GM21619 (cell line): ENCODE results near the gene CDH16.
"Not testable (repeated sequence)": the region's sequence is repeated elsewhere in the genome, so short reads cannot be mapped to it uniquely, and the experiment has no call there.

Experiments used
- ATAC-seq: cut with Tn5 transposase; IDR thresholded peaks from one replicate; pipeline ENCODE4 v1.9.1; 2021; ENCODE audit not compliant: unreplicated experiment

The CDH16 gene

GRCh38 chr16:66899310-66899944 is 19.3 kb downstream of the CDH16 start:
- ATAC-seq = no peak

GRCh38 chr16:66898933-66899309 is 19.8 kb downstream of the CDH16 start:
- no peak for ATAC-seq

GRCh38 chr16:66898207-66898606 is 20.5 kb downstream of the CDH16 start:
- no peak for ATAC-seq

- not testable (repeated sequence) for ATAC-seq
These were observed 22.0 kb downstream of the CDH16 start for GRCh38 chr16:66896682-66897081.

- ATAC-seq = no peak
These were observed 22.7 kb downstream of the CDH16 start for GRCh38 chr16:66895999-66896398.

- no peak for ATAC-seq
These were observed 23.1 kb downstream of the CDH16 start for GRCh38 chr16:66895689-66895979.

GRCh38 chr16:66894948-66895688 is 23.6 kb downstream of the CDH16 start:
- no peak for ATAC-seq

GRCh38 chr16:66894055-66894454 is 24.6 kb downstream of the CDH16 start:
- no peak for ATAC-seq

GRCh38 chr16:66891797-66892196 is 26.9 kb downstream of the CDH16 start:
- ATAC-seq = no peak

GRCh38 chr16:66891360-66891759 is 27.3 kb downstream of the CDH16 start:
- no peak for ATAC-seq

GRCh38 chr16:66890799-66891198 is 27.9 kb downstream of the CDH16 start:
- ATAC-seq = no peak

- no peak for ATAC-seq
These were observed 29.1 kb downstream of the CDH16 start for GRCh38 chr16:66889622-66890021.

- no peak for ATAC-seq
These were observed 29.8 kb downstream of the CDH16 start for GRCh38 chr16:66888647-66889615.

GRCh38 chr16:66886914-66887313 is 31.8 kb downstream of the CDH16 start:
- ATAC-seq = no peak

GRCh38 chr16:66886321-66886720 is 32.4 kb downstream of the CDH16 start:
- no peak for ATAC-seq

- no peak for ATAC-seq
These were observed 33.2 kb downstream of the CDH16 start for GRCh38 chr16:66885491-66885890.

- ATAC-seq = no peak
These were observed 36.0 kb downstream of the CDH16 start for GRCh38 chr16:66882702-66883101.

GRCh38 chr16:66881964-66882508 is 36.6 kb downstream of the CDH16 start:
- no peak for ATAC-seq

GRCh38 chr16:66881560-66881959 is 37.1 kb downstream of the CDH16 start:
- no peak for ATAC-seq

GRCh38 chr16:66881014-66881417 is 37.7 kb downstream of the CDH16 start:
- ATAC-seq = peak; percentile 5

GRCh38 chr16:66880288-66881013 is 38.2 kb downstream of the CDH16 start, which contains the start of gene PDP2:
Gene PDP2, plus strand, starts transcription at chr16:66880515. Its CDS starts 3,770 bp downstream, at chr16:66884285.
- peak; percentile 93 for ATAC-seq
